Prostate gland (tissue), 2 donors: ENCODE results near the gene B3GALT4. TPM values are rescaled to one million over a fixed set of nuclear protein-coding genes. Genes with fewer than 3 reads are reported as not detected.
"Not testable (repeated sequence)": the region's sequence is repeated elsewhere in the genome, so short reads cannot be mapped to it uniquely, and the experiment has no call there.

Source experiments
- DNase-seq: peaks from one replicate; pipeline ENCODE4 v3.0.0-alpha.2; 2019; ENCODE audit warnings: low spot score
- H3K27ac ChIP-seq, 2 donors: fragments of 200-600 bp; sonication (generic); 2 replicates each; pipeline ENCODE4 v1.5.1; 2017 to 2019
- H3K27me3 ChIP-seq: fragments of 200-600 bp; sonication (generic); replicated peaks from 2 replicates; pipeline ENCODE4 v1.5.1; 2019; ENCODE audit not compliant: insufficient read depth
- H3K36me3 ChIP-seq, 2 donors: fragments of 200-600 bp; sonication (generic); 1 replicate in 1 of 2; 2 replicates in 1 of 2; pipeline versions ENCODE4 v1.5.1 to v1.8.1; 2017 to 2019
- H3K4me1 ChIP-seq: fragments of 200-600 bp; sonication (generic); replicated peaks from 2 replicates; pipeline ENCODE4 v1.5.1; 2019
- H3K4me3 ChIP-seq, 2 donors: fragments of 200-600 bp; sonication (generic); 2 replicates each; pipeline ENCODE4 v1.5.1; 2017 to 2019
- H3K9me3 ChIP-seq: fragments of 200-600 bp; sonication (generic); 2 replicates; pipeline ENCODE4 v1.5.1; 2017
- POLR2A ChIP-seq: fragments of 450-650 bp; IDR thresholded peaks from one replicate; pipeline ENCODE4 v1.6.1; 2016; ENCODE audit warnings: antibody characterized with exemption, mild to moderate bottlenecking
- POLR2AphosphoS5 ChIP-seq: sonication (generic); formaldehyde crosslinking; IDR thresholded peaks from one replicate; pipeline ENCODE4 v1.6.1; 2017; ENCODE audit warnings: antibody characterized with exemption
- WGBS: methylation state at CpG from one replicate; pipeline ENCODE4 v1.1.5; 2018; 5-methylcytosine and 5-hydroxymethylcytosine counted together
- intact Hi-C: fragments of 100-400 bp; cut with DNase I; formaldehyde crosslinking; loops from one replicate; pipeline ENCODE4 v1.14.2; 2022
- total RNA-seq, 2 donors: library from RNA; depleted of rRNA; stranded (reverse); fragments of >200 nt; gene quantifications; one replicate each; pipeline ENCODE4 v1.1.0, GENCODE V29; 2016
- TF ChIP-seq, protein P1 (sequence below), 4 experiments: fragments of 200-600 bp in 2 of 4; fragments of 450-650 bp in 2 of 4; sonication (generic) in 2 of 4; IDR thresholded peaks; 1 replicate in 3 of 4; 2 replicates in 1 of 4; pipeline ENCODE4 v1.5.1; 2016 to 2019; ENCODE audit warnings: antibody characterized with exemption in 4 of 4, mild to moderate bottlenecking in 2 of 4, moderate library complexity in 2 of 4

Gene B3GALT4
- total RNA-seq, 2 donors from 2014 or later: 15.8 to 21.4 TPM

DNA sequence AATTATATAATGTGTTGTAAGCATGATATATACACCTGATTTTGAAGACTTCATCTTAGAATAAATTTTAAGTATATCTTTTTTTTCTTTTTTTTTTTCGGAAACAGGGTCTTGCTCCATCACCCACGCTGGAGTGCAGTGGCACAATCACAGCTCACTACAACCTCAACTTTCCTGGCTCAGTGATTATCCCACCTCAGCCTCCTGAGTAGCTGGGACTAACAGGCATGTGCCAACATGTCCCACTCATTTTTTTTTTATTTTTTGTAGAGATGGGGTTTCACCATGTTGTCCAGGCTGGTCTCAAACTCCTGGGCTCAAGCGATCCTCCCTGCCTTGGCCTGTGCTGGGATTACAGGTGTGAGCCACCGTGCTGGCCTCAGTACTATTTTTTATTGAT is 22.3 kb upstream of the B3GALT4 start:
- H3K27me3 ChIP-seq: no peaks in the 10 kb centered on the region
- no peak overlapping the region for H3K27ac ChIP-seq
- H3K9me3 ChIP-seq: no peaks in the 10 kb centered on the region
- no peaks in the 10 kb centered on the region for H3K4me1 ChIP-seq
- 90% methylated on average over 4 of the region's 4 CpGs for WGBS
- intact Hi-C loops: no loop called here
- no peak for DNase-seq
- TF ChIP-seq POLR2AphosphoS5: no peak
- TF ChIP-seq POLR2A: no peak
- TF ChIP-seq, protein P1, sequence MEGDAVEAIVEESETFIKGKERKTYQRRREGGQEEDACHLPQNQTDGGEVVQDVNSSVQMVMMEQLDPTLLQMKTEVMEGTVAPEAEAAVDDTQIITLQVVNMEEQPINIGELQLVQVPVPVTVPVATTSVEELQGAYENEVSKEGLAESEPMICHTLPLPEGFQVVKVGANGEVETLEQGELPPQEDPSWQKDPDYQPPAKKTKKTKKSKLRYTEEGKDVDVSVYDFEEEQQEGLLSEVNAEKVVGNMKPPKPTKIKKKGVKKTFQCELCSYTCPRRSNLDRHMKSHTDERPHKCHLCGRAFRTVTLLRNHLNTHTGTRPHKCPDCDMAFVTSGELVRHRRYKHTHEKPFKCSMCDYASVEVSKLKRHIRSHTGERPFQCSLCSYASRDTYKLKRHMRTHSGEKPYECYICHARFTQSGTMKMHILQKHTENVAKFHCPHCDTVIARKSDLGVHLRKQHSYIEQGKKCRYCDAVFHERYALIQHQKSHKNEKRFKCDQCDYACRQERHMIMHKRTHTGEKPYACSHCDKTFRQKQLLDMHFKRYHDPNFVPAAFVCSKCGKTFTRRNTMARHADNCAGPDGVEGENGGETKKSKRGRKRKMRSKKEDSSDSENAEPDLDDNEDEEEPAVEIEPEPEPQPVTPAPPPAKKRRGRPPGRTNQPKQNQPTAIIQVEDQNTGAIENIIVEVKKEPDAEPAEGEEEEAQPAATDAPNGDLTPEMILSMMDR (IDR thresholded peaks at IDR 0.05): no peak
- H3K4me3 ChIP-seq: no peak overlapping the region
- no peaks in the 10 kb centered on the region for H3K36me3 ChIP-seq

DNA sequence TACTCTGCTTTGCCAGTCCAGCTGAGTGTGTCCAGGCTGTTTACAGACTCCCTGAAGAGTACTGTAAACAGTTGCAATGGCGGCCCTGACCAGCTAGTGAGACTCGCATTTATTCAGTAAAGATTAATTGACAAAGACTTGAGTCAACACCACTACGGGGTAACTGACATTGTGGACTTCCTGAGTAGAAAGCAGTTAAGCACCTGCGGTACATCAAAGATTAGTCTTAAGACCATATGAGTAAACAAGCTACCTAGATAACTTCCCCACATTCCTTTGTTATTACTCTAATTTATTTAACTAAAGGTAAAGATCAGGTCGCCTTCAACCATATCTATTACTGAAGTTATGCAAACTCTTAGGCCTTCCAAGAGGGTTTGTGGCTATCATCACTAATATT is 17.9 kb upstream of the B3GALT4 start:
- Histone ChIP-seq H3K4me1 (no peaks in the 10 kb centered on the region), H3K36me3 (no peaks in the 10 kb centered on the region), H3K4me3 (no peak overlapping the region), H3K27me3 (no peaks in the 10 kb centered on the region), H3K27ac (no peak overlapping the region), H3K9me3 (no peaks in the 10 kb centered on the region)
- intact Hi-C loops: no loop called here
- TF ChIP-seq, protein P1 (IDR thresholded peaks at IDR 0.05): no peak
- TF ChIP-seq POLR2AphosphoS5 (no peak), POLR2A (no peak)
- DNase-seq: no peak
- WGBS: 81% methylated on average over 5 of the region's 5 CpGs

DNA sequence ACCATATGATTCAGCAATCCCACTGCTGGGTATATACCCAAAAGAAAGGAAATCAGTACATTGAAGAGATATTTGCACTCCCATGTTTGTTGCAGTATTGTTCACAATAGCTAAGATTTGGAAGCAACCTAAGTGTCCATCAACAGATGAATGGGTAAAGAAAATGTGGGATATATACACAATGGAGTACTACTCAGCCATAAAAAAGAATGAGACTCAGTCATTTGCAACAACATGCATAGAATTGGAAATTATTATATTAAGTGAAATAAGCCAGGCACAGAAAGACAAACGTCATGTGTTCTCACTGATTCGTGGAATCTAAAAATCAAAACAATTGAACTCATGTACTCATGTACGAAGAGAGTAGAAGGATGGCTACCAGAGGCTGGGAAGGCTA is 14.4 kb upstream of the B3GALT4 start:
- H3K36me3 ChIP-seq: peaks cover 2 to 14% of the 10 kb centered on the region in 2 donors
- H3K27me3 ChIP-seq, H3K4me1 ChIP-seq, H3K27ac ChIP-seq, intact Hi-C loops, H3K9me3 ChIP-seq, H3K4me3 ChIP-seq, DNase-seq: not testable (repeated sequence)
- WGBS: 95% methylated on average over 3 of the region's 3 CpGs

- H3K27me3 ChIP-seq: no peaks in the 10 kb centered on the region
- no peak overlapping the region for H3K27ac ChIP-seq
- H3K4me3 ChIP-seq: no peak overlapping the region
- no peaks in the 10 kb centered on the region for H3K9me3 ChIP-seq
- no peaks in the 10 kb centered on the region for H3K4me1 ChIP-seq
- intact Hi-C loops: no loop called here
- no peak for DNase-seq
- WGBS: 94% methylated on average over 7 of the region's 7 CpGs
- no peak for TF ChIP-seq POLR2AphosphoS5
- no peak for TF ChIP-seq POLR2A
- TF ChIP-seq, protein P1 (IDR thresholded peaks at IDR 0.05): no peak
- H3K36me3 ChIP-seq: peaks cover 10 to 22% of the 10 kb centered on the region in 2 donors
These were observed 12.9 kb upstream of the B3GALT4 start for GRCh38 chr6:33264015-33264414.

- no peak for DNase-seq
- TF ChIP-seq POLR2A (no peak), POLR2AphosphoS5 (no peak)
- TF ChIP-seq, protein P1 (IDR thresholded peaks at IDR 0.05): no peak
- no peaks in the 10 kb centered on the region for H3K27me3 ChIP-seq
- peak overlapping the region; percentile 83 to 93 for H3K27ac ChIP-seq
- no peaks in the 10 kb centered on the region for H3K9me3 ChIP-seq
- peaks cover 22% of the 10 kb centered on the region for H3K4me1 ChIP-seq
- H3K36me3 ChIP-seq: peaks cover 10 to 22% of the 10 kb centered on the region in 2 donors
- peak overlapping the region; percentile 65 to 91 for H3K4me3 ChIP-seq
- intact Hi-C loops: no loop called here
- 2% methylated on average over 7 of the region's 7 CpGs for WGBS
These were observed 5.8 kb upstream of the B3GALT4 start for GRCh38 chr6:33271117-33271467.
